ENCODE results near the gene SNCB.

DNA sequence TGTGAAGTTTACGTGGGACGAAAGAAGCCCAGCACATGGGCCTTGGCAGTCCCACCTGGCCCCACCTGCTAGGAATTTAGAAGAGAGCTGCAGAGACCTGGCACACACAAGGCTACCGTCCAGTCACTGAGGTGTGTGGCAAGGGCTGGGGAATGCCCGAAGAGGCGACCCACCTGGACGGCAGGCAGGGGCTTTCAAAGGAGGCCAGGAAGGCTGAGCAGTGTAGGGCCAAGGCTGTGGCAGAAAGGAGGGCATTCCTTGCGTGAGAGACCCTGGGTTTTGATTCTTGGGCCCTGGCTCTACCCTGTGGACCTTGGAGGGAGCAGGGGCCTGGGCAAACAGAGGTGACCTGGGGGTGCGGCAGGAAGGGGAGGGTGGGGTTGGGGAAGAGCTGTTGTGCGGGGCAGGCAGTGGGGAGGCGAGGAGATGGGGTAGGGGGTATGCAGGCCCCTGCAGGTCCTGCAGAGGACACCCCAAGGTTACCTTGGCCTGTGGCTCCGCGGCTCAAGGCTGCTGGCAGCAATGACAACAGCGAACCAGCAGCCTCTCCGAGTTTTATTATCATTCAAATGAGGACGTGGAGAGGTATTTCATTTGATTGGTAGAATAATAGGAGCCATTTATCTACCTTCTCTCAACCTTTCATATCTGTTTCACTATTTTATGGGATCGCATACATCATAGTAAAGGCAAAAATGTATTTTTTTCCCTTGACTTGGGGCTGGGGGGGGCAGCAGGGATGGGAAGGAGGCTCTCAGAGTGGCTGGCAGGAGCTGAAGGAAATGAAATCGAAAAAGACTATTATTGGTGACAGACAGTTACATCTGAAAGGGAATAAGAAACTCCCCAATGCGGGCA is 41.8 kb upstream of the SNCB start:
- TF ChIP-seq POLR2A (IDR thresholded peaks at IDR 0.05) = no peak
- TF ChIP-seq, protein P1, sequence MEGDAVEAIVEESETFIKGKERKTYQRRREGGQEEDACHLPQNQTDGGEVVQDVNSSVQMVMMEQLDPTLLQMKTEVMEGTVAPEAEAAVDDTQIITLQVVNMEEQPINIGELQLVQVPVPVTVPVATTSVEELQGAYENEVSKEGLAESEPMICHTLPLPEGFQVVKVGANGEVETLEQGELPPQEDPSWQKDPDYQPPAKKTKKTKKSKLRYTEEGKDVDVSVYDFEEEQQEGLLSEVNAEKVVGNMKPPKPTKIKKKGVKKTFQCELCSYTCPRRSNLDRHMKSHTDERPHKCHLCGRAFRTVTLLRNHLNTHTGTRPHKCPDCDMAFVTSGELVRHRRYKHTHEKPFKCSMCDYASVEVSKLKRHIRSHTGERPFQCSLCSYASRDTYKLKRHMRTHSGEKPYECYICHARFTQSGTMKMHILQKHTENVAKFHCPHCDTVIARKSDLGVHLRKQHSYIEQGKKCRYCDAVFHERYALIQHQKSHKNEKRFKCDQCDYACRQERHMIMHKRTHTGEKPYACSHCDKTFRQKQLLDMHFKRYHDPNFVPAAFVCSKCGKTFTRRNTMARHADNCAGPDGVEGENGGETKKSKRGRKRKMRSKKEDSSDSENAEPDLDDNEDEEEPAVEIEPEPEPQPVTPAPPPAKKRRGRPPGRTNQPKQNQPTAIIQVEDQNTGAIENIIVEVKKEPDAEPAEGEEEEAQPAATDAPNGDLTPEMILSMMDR (IDR thresholded peaks at IDR 0.05) = no peak
- no peak for TF ChIP-seq POLR2AphosphoS5 (IDR thresholded peaks at IDR 0.05)
